ENCODE data around the gene ROBO2. TPM values are rescaled to one million over a fixed set of nuclear protein-coding genes. Genes with fewer than 3 reads are reported as not detected.

The ROBO2 gene
- total and polyA plus RNA-seq, 10 of the 15 experiments (the other 5 are each of a cell fraction or from before 2014, with no cell fraction given), result 0.22 to 2.5 (median 0.81) TPM

- TF ChIP-seq POU2F2 (IDR thresholded peaks at IDR 0.05; ENCODE audit: borderline replicate concordance, low read depth, low read length) (no peak), EED (IDR thresholded peaks at IDR 0.05; ENCODE audit: low read depth) (no peak), WRNIP1 (IDR thresholded peaks at IDR 0.05; ENCODE audit: borderline replicate concordance, low read depth, low read length) (no peak)
- TF ChIP-seq, protein P1, sequence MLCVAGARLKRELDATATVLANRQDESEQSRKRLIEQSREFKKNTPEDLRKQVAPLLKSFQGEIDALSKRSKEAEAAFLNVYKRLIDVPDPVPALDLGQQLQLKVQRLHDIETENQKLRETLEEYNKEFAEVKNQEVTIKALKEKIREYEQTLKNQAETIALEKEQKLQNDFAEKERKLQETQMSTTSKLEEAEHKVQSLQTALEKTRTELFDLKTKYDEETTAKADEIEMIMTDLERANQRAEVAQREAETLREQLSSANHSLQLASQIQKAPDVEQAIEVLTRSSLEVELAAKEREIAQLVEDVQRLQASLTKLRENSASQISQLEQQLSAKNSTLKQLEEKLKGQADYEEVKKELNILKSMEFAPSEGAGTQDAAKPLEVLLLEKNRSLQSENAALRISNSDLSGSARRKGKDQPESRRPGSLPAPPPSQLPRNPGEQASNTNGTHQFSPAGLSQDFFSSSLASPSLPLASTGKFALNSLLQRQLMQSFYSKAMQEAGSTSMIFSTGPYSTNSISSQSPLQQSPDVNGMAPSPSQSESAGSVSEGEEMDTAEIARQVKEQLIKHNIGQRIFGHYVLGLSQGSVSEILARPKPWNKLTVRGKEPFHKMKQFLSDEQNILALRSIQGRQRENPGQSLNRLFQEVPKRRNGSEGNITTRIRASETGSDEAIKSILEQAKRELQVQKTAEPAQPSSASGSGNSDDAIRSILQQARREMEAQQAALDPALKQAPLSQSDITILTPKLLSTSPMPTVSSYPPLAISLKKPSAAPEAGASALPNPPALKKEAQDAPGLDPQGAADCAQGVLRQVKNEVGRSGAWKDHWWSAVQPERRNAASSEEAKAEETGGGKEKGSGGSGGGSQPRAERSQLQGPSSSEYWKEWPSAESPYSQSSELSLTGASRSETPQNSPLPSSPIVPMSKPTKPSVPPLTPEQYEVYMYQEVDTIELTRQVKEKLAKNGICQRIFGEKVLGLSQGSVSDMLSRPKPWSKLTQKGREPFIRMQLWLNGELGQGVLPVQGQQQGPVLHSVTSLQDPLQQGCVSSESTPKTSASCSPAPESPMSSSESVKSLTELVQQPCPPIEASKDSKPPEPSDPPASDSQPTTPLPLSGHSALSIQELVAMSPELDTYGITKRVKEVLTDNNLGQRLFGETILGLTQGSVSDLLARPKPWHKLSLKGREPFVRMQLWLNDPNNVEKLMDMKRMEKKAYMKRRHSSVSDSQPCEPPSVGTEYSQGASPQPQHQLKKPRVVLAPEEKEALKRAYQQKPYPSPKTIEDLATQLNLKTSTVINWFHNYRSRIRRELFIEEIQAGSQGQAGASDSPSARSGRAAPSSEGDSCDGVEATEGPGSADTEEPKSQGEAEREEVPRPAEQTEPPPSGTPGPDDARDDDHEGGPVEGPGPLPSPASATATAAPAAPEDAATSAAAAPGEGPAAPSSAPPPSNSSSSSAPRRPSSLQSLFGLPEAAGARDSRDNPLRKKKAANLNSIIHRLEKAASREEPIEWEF (IDR thresholded peaks at IDR 0.05; ENCODE audit: insufficient replicate concordance, low read depth, low read length), result no peak
These were observed 13.1 kb downstream of the ROBO2 start (continued) for GRCh38 chr3:77052733-77053670.

GRCh38 chr3:77053795-77054194, 13.9 kb downstream of the ROBO2 start:
- RAD21 ChIA-PET (ENCODE audit: unreplicated experiment), result no interaction called here
- intact Hi-C loops (cut with micrococcal nuclease; ENCODE audit: unreplicated experiment), result no loop called here
- TF ChIP-seq CEBPZ (IDR thresholded peaks at IDR 0.05; ENCODE audit: low read depth, low read length) (no peak), SIX5 (IDR thresholded peaks at IDR 0.05; ENCODE audit: low read depth, low read length, severe bottlenecking) (no peak), PBX3 (IDR thresholded peaks at IDR 0.05; ENCODE audit: insufficient replicate concordance, low read depth, low read length) (no peak), POU2F2 (IDR thresholded peaks at IDR 0.05; ENCODE audit: borderline replicate concordance, low read depth, low read length) (no peak), NR2C1 (IDR thresholded peaks at IDR 0.05) (no peak), KLF5 (IDR thresholded peaks at IDR 0.05; ENCODE audit: partially characterized antibody) (no peak), MYC (IDR thresholded peaks at IDR 0.05; ENCODE audit: insufficient read depth, insufficient read length, insufficient replicate concordance, low read length, severe bottlenecking) (no peak), TAF1 (IDR thresholded peaks at IDR 0.05; ENCODE audit: borderline replicate concordance, low read depth, low read length) (no peak)

More at GRCh38 chr3:77053795-77054194, 13.9 kb downstream of the ROBO2 start:
- Histone ChIP-seq H3K79me2 (ENCODE audit: control insufficient read depth, insufficient read depth, low read length) (no peaks in the 10 kb centered on the region), H2AFZ (ENCODE audit: control insufficient read depth, low read depth, low read length) (no peak overlapping the region), H3K27ac (ENCODE audit: control insufficient read depth, insufficient read depth) (no peak overlapping the region), H3K4me1 (ENCODE audit: control insufficient read depth, insufficient read depth, low read length) (no peaks in the 10 kb centered on the region), H4K20me1 (ENCODE audit: control insufficient read depth, insufficient read depth) (no peaks in the 10 kb centered on the region), H3K9me3 (replicated peaks; ENCODE audit: control insufficient read depth, insufficient read depth, low read length) (no peaks in the 10 kb centered on the region), H3K36me3 (ENCODE audit: control insufficient read depth in 2 of 2, insufficient read depth in 2 of 2, low read length in 1 of 2) (no peaks in the 10 kb centered on the region), H3K4me3 (no peak overlapping the region), H3K9ac (ENCODE audit: control insufficient read depth, insufficient read depth, low read length) (no peak overlapping the region), H3K4me2 (ENCODE audit: control insufficient read depth, insufficient read depth) (no peak overlapping the region), H3K27me3 (replicated peaks in 1 of 2; ENCODE audit: control insufficient read depth in 2 of 2, insufficient read depth in 2 of 2, low read length in 1 of 2) (no peaks in the 10 kb centered on the region)
- FAIRE-seq (no peak), ATAC-seq (no peak), DNase-seq (ENCODE audit: low read depth, low spot score) (no peak)
- WGBS (ENCODE audit: insufficient coverage, insufficient replicate concordance, low lambda C conversion rate, missing lambda C conversion rate), result 51% methylated on average over 2 of the region's 2 CpGs
- SMC1A ChIA-PET (ENCODE audit: uncharacterized antibody, unreplicated experiment), result no interaction called here
- CTCF ChIA-PET, result no interaction called here
- POLR2A ChIA-PET, result no interaction called here
- in situ Hi-C loops (cut with MboI), result no loop called here
- no TSS peak for BruUV-seq (replicated peaks)

Measured in GM12878 (cell line).